ENCODE data around the gene SPTLC2. TPM values are rescaled to one million over a fixed set of nuclear protein-coding genes. Genes with fewer than 3 reads are reported as not detected.
"Not testable (repeated sequence)": the region's sequence is repeated elsewhere in the genome, so short reads cannot be mapped to it uniquely, and the experiment has no call there.

The SPTLC2 gene
- total RNA-seq, 2 experiments from 2014 or later: 23.7 to 30.2 TPM

- no peaks in the 10 kb centered on the region for H3K9me3 Mint-ChIP-seq
- H3K4me1 Mint-ChIP-seq (ENCODE audit: low read depth): peaks cover 10% of the 10 kb centered on the region
- TF ChIP-seq, protein P1, sequence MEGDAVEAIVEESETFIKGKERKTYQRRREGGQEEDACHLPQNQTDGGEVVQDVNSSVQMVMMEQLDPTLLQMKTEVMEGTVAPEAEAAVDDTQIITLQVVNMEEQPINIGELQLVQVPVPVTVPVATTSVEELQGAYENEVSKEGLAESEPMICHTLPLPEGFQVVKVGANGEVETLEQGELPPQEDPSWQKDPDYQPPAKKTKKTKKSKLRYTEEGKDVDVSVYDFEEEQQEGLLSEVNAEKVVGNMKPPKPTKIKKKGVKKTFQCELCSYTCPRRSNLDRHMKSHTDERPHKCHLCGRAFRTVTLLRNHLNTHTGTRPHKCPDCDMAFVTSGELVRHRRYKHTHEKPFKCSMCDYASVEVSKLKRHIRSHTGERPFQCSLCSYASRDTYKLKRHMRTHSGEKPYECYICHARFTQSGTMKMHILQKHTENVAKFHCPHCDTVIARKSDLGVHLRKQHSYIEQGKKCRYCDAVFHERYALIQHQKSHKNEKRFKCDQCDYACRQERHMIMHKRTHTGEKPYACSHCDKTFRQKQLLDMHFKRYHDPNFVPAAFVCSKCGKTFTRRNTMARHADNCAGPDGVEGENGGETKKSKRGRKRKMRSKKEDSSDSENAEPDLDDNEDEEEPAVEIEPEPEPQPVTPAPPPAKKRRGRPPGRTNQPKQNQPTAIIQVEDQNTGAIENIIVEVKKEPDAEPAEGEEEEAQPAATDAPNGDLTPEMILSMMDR (IDR thresholded peaks at IDR 0.05): no peak
- ChIA-PET POLR2A (no interaction called here), CTCF (no interaction called here)
- H3K4me3 Mint-ChIP-seq: no peak overlapping the region
- H3K27ac Mint-ChIP-seq: no peak overlapping the region
- DNase-seq (no peak), ATAC-seq (no peak)
- H3K27me3 Mint-ChIP-seq: no peaks in the 10 kb centered on the region
- intact Hi-C loops (cut with micrococcal nuclease): no loop called here
- H3K36me3 Mint-ChIP-seq (ENCODE audit: low read depth): peaks cover 4% of the 10 kb centered on the region
These were observed 73.8 kb downstream of the SPTLC2 start for GRCh38 chr14:77542421-77543239.

GRCh38 chr14:77541905-77542304 is 74.5 kb downstream of the SPTLC2 start:
- H3K4me1 Mint-ChIP-seq (ENCODE audit: low read depth): peaks cover 10% of the 10 kb centered on the region
- H3K9me3 Mint-ChIP-seq: no peaks in the 10 kb centered on the region
- intact Hi-C loops (cut with micrococcal nuclease): no loop called here
- H3K27me3 Mint-ChIP-seq: no peaks in the 10 kb centered on the region
- TF ChIP-seq, protein P1 (IDR thresholded peaks at IDR 0.05): no peak
- ChIA-PET POLR2A (no interaction called here), CTCF (interaction anchor here (0.9 kb wide), 1 partner anchor 11 kb away, joined by 3 read pairs; no protein-coding TSS in a partner anchor)
- no peak overlapping the region for H3K27ac Mint-ChIP-seq
- ATAC-seq (no peak), DNase-seq (no peak)
- H3K36me3 Mint-ChIP-seq (ENCODE audit: low read depth): peaks cover 4% of the 10 kb centered on the region
- H3K4me3 Mint-ChIP-seq: no peak overlapping the region

- CTCF ChIA-PET; H3K4me1 Mint-ChIP-seq (ENCODE audit: low read depth): not testable (repeated sequence)
These were observed 79.5 kb downstream of the SPTLC2 start for GRCh38 chr14:77536951-77537350.

DNA sequence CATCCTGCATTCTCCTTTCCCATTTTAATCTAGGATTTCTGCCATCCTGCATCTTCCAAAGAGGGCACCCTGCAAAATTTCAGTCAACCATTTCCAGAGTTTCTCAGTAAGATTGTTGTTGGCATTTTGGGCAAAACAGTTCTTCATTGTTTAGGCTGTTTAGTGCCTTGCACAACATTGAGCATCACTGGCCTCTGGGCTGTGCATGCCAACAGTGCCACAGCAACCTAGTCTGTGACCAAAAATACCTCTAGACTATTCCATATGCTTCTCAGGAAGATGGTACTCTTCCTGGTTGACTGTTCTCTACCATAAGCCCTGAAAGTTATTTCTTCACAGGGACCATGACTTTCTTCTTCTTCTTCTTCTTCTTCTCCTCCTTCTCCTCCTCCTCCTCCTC is 85.4 kb downstream of the SPTLC2 start:
- no peak for DNase-seq

More at GRCh38 chr14:77536951-77537350, 79.5 kb downstream of the SPTLC2 start:
- H3K4me3 Mint-ChIP-seq; DNase-seq; ATAC-seq; H3K27ac Mint-ChIP-seq; H3K36me3 Mint-ChIP-seq (ENCODE audit: low read depth); H3K27me3 Mint-ChIP-seq; intact Hi-C loops (cut with micrococcal nuclease); H3K9me3 Mint-ChIP-seq: not testable (repeated sequence)
- POLR2A ChIA-PET: interaction anchor here (0.9 kb wide), 1 partner anchor 45 kb away, joined by 3 read pairs; no protein-coding TSS in a partner anchor

GRCh38 chr14:77529963-77530362 is 86.5 kb downstream of the SPTLC2 start:
- no peak for DNase-seq
- Mint-ChIP-seq H3K36me3 (ENCODE audit: low read depth) (peaks cover 4% of the 10 kb centered on the region), H3K27me3 (no peaks in the 10 kb centered on the region), H3K27ac (no peak overlapping the region), H3K4me3 (no peak overlapping the region), H3K4me1 (ENCODE audit: low read depth) (no peaks in the 10 kb centered on the region), H3K9me3 (no peaks in the 10 kb centered on the region)
- ChIA-PET CTCF (no interaction called here), POLR2A (no interaction called here)
- intact Hi-C loops (cut with micrococcal nuclease): no loop called here
- no peak for ATAC-seq
- TF ChIP-seq, protein P1 (IDR thresholded peaks at IDR 0.05): no peak

More for the DNA sequence above, 85.4 kb downstream of the SPTLC2 start:
- TF ChIP-seq, protein P1 (IDR thresholded peaks at IDR 0.05): no peak
- no peak for ATAC-seq
- Mint-ChIP-seq H3K27me3 (no peaks in the 10 kb centered on the region), H3K4me1 (ENCODE audit: low read depth) (no peaks in the 10 kb centered on the region), H3K4me3 (no peak overlapping the region), H3K27ac (no peak overlapping the region), H3K36me3 (ENCODE audit: low read depth) (peaks cover 4% of the 10 kb centered on the region), H3K9me3 (no peaks in the 10 kb centered on the region)
- intact Hi-C loops (cut with micrococcal nuclease): no loop called here
- CTCF ChIA-PET: no interaction called here
- POLR2A ChIA-PET: no interaction called here
